SIG-M5 treated with dmso at 0.1 percent for 504 hours (cell line): Measurements from ENCODE around the gene PFKM.
A peak's percentile ranks its signal among the peaks of the same experiment; 100 is the strongest.

ENCODE experiments used
- DNase-seq: peaks from one replicate; lab custom pipeline; 2025; ENCODE audit not compliant: unreplicated experiment; lab: John Stamatoyannopoulos, UW

PFKM gene

DNA sequence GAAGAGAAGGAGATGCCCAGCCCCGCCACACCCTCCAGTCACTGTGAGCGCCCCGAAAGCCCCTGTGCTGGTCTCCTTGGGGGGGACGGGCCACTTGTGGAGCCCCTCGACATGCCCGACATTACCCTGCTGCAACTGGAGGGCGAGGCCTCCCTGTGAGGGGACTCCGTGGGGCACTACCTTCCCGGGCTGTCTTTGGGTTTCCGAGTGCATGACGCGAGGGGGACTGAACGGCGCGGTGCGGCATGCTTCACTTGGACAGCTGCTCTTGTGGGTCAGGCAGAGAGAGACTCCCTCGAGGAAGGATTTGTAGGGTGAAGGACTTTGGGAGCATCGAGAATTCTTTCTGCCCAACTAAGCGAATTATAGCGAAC lies 65.4 kb downstream of the PFKM start:
- DNase-seq, result no peak

DNA sequence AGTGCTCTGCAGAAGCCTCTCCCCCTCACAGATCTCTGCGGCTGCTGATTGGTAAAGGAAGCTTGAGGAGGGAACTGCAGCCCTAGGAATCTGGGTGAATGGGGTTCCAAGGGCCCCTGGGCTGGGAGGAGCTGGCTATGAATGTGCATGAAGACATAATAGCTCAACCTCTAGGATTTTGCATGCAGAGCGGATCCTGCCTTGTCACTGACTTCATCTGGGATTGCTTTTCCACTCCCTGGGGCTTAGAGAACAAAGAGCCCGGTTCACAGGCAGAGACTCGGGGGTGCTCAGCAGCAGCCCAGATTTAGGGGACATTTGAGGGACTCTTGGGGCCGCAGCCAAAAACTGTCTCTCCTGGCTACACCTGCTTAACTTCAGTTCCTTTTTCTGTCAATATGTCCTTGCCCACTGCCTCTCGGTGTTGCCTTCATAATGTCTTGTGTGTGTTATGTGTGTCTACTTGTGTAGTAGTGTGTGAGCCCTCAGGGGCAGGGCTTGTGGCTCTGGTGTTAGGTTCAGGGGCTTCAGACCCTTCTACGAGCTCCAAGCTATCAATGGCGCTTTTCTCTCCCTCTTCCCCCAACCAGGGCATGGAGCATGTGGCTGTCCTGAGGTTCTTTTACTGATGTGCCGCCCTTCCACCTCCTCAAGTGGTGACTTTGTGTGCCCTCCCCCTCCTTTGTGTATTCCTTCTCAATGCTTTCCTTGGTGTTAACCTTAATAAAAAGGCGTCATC lies 66.2 kb downstream of the PFKM start:
- DNase-seq, result no peak

DNA sequence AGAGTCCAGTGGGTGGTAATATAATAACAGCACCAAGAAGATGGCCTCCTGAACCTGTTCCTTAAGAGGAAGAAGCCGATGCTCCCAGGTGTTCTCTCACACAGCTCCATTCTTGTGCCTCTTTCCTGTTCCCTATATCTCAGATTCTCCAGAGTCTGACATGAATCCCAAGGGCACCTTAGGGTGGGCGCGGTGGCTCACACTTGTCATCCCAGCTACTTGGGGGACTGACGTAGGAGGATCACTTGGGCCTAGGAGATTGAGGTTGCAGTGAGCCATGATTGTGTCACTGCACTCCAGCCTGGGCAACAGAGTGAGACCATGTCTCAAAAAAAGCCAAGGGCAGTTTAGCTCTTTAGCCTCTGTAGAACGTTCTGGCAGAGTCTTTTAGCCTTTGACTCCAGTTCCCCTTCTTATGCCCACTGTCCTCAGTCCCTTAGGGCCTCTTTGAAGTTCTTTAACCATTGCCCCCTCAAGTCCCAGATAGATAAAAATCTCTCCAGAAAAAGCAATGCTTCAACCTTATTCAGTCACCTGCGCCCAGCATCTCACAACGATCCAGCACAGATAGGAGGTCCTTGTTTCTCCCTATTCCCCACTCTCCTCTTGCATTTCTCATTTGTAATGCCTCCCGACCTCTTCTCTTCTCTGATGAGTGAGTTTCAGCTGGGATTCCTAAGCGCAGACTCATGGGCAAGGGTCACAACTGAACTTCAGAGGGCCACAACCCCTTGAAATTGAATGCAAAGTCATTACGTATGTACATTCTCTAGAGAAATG lies 68.9 kb downstream of the PFKM start:
- DNase-seq, result no peak

DNA sequence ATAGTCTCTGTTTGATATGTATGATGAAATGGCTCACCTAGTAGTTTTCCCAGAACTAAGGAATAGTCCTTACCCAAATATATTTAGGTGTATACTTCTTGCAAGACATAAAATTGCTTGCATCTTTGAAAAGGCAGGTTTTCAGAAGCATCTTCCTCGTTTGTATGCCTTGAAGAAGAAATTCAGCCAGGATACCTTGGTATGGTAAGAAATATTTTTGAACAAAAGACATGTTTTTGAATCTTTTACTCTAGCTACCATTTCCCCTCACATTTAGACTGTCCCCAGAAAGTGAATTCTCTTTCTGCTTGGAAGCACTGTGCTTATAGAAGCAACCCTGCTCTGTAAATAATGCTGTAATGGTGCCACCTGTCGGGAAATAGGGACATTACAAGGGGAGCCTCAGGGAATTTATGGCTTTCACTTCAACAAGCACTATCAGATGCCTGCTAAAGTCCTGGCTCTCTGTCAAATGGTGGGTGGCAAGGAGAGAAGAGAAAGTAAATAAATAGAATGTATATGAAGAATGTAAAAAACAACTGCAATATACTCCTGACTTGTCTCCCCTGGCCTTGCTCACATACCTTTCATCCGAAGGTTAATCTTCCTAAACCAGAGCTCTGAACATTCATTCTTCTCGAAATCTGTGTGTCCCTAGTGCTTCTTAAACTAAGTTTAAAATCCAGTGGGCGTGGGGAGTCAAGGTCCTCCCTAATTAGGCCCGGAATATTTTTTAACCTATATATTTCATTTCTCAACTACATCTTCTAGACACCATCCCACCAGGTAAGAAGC lies 70.4 kb downstream of the PFKM start:
- DNase-seq, result peak; percentile 67

DNA sequence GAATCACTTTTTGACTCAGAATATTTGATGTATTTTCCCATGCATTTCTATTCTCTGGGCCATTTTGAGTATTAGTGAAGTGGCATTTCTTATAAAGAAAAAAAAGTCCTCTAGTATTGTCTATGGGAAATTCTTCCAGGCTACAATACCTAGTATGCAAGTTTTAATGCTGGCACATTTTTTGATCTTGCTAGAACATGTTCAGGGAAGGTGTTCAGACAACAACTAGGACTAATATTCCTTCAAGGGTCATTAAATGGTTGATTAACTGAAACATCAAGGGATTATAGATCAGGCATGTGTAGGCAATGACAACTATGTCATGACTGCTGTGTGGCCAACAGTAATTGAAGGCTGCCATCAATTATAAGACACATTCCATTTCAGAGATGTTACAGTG lies 71.9 kb downstream of the PFKM start:
- DNase-seq, result no peak

DNA sequence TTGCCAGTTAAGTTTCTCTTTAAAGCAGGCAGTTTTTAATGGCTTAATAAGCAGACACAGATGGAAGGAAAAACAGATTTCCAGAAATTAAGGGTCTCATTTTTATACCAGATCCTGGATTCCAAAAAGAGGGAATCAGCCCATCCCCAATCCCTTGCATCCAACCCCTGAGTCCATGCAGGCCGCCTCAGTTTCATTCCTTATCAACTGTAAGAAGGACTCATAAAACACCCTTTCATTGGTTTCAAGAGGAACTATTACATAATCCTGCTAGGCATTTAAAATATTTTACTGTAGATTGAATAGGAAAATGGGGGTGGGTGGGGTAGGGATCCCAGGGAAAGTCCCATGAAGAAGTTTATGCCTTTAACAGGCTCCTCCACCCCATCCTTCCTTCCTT lies 73.7 kb downstream of the PFKM start:
- DNase-seq, result no peak

DNA sequence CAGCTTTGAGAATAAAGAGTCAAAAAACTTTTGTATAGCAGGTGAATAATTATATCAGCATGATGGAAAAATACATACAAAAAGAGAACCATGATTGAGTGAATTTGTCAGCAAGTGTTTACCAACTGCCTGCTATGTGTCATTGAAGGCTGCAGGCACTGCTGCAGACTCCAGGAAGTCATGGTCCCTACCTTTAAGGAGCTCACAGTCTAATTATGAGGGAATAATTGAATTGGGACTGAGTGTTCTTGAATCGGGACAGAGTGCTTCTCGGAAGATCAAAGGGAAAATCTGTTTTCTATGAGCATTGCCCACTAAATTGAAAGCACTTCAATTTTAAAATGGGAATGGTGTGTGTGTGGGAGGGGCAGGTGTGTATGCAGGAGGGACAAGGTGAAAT lies 74.5 kb downstream of the PFKM start:
- DNase-seq, result no peak

DNA sequence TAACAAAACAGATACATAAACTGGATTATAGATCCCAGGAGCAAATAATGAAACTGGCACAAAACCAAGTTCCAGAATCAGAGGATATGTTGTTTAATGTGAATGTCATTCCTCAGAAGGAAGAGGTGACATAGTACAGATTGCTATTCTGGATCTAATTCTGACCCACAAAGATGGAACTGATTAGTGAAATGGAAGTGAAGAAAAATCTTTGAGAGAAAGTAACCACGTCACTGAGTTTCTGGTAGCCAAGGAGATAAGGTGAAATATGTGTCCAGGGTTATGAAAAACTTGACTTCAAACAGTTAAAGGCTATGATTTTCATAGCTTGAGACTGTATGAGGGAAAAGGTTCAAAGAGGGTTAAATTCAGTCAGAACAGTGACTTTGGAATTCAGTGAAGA lies 75.6 kb downstream of the PFKM start:
- no peak for DNase-seq
